Astrocyte of the spinal cord (primary cell): ENCODE measurements around the gene TDRD15.
"Not testable (repeated sequence)": the region's sequence is repeated elsewhere in the genome, so short reads cannot be mapped to it uniquely, and the experiment has no call there.

Experiments used
- DNase-seq: peaks from one replicate; pipeline ENCODE4 v3.0.0; 2011; ENCODE audit warnings: low read depth, low spot score
- H3K4me3 ChIP-seq: 2 replicates; pipeline ENCODE4 v1.5.1; 2011; ENCODE audit warnings: low read depth, mild to moderate bottlenecking, low read length, moderate library complexity
- CTCF ChIP-seq: IDR thresholded peaks from 2 replicates; pipeline ENCODE4 v1.5.1; 2012; ENCODE audit warnings: low read depth, mild to moderate bottlenecking, low read length, inconsistent platforms
- in situ Hi-C: cut with HindIII; loops from 2 replicates; pipeline ENCODE4 v1.10.0; 2017; ENCODE audit warnings: low sequenced_read_pairs

TDRD15 gene

GRCh38 chr2:21095714-21096113 lies 28.1 kb upstream of the TDRD15 start:
- in situ Hi-C loops: no loop called here
- no peak overlapping the region for H3K4me3 ChIP-seq
- no peak for TF ChIP-seq CTCF
- DNase-seq: no peak

- in situ Hi-C loops: no loop called here
- DNase-seq: no peak
- TF ChIP-seq CTCF: no peak
- H3K4me3 ChIP-seq: no peak overlapping the region
These were observed 27.3 kb upstream of the TDRD15 start for GRCh38 chr2:21096458-21096857.

- in situ Hi-C loops: no loop called here
- DNase-seq: no peak
- no peak overlapping the region for H3K4me3 ChIP-seq
- TF ChIP-seq CTCF: no peak
These were observed 26.4 kb upstream of the TDRD15 start for GRCh38 chr2:21097331-21097730.

- in situ Hi-C loops: no loop called here
- TF ChIP-seq CTCF: no peak
- DNase-seq: no peak
- H3K4me3 ChIP-seq: no peak overlapping the region
These were observed 25.5 kb upstream of the TDRD15 start for GRCh38 chr2:21098294-21098693.

- in situ Hi-C loops: no loop called here
- no peak overlapping the region for H3K4me3 ChIP-seq
These were observed 24.4 kb upstream of the TDRD15 start for GRCh38 chr2:21099281-21099907.

GRCh38 chr2:21101514-21102155 lies 22.1 kb upstream of the TDRD15 start:
- in situ Hi-C loops, DNase-seq: not testable (repeated sequence)

More at GRCh38 chr2:21099281-21099907, 24.4 kb upstream of the TDRD15 start:
- DNase-seq: no peak
- no peak for TF ChIP-seq CTCF

GRCh38 chr2:21102356-21102755 lies 21.4 kb upstream of the TDRD15 start:
- no peak for DNase-seq
- no peak overlapping the region for H3K4me3 ChIP-seq
- TF ChIP-seq CTCF: no peak
- in situ Hi-C loops: no loop called here

More at GRCh38 chr2:21101514-21102155, 22.1 kb upstream of the TDRD15 start:
- H3K4me3 ChIP-seq: not testable (repeated sequence)
